ENCODE data around the gene ZNF281. TPM values are rescaled to one million over a fixed set of nuclear protein-coding genes. Genes with fewer than 3 reads are reported as not detected.

Gene ZNF281
- total RNA-seq, 1 donor from 2014 or later = 36.2 TPM

DNA sequence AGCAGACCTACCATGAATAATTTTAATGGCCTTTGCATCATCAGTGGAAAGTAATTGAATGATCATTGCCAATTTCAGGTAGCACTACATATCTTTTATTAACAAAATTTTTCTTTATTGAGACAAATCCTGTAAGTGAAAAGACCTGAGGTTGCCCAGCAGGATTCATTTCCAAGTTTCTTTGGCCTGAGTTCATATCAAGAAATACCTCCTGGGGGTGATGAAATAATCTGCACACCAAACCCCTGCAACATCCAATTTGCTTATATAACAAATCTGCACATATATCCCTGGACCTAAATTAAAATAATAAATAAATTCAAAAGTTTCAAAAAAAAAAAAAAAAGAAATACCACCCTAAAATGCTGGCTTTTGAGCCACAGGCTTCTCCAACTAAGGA lies 27.3 kb upstream of the ZNF281 start:
- H3K36me3 Mint-ChIP-seq (ENCODE audit: low read depth, unreplicated experiment) = no peaks in the 10 kb centered on the region
- Histone ChIP-seq H2AFZ (ENCODE audit: low read depth, low read length) (no peak overlapping the region), H3K27me3 (ENCODE audit: insufficient read depth, low read length) (no peaks in the 10 kb centered on the region), H3K4me3 (ENCODE audit: insufficient read depth, low read depth, low read length) (no peak overlapping the region), H3K27ac (ENCODE audit: low read depth, low read length) (no peak overlapping the region), H3K4me1 (ENCODE audit: insufficient read depth, low read length) (peaks cover 4% of the 10 kb centered on the region), H3K79me2 (ENCODE audit: insufficient read depth, low read length) (no peaks in the 10 kb centered on the region), H3K9me3 (ENCODE audit: insufficient read depth, low read depth, low read length) (no peaks in the 10 kb centered on the region), H4K20me1 (ENCODE audit: insufficient read depth, low read length) (no peaks in the 10 kb centered on the region), H3K9ac (ENCODE audit: low read length) (no peak overlapping the region), H3K4me2 (ENCODE audit: low read length) (no peak overlapping the region), H3K36me3 (ENCODE audit: insufficient read depth, low read length) (no peaks in the 10 kb centered on the region)
- peaks cover 1% of the 10 kb centered on the region for H3K9me3 Mint-ChIP-seq (ENCODE audit: unreplicated experiment)
- FAIRE-seq = no peak
- H3K27ac Mint-ChIP-seq (ENCODE audit: unreplicated experiment) = no peak overlapping the region
- H3K27me3 Mint-ChIP-seq (ENCODE audit: low read depth, unreplicated experiment) = no peaks in the 10 kb centered on the region
- TF ChIP-seq CTCF (IDR thresholded peaks at IDR 0.05; ENCODE audit: insufficient read depth, low read depth, low read length) (no peak), EZH2 (IDR thresholded peaks at IDR 0.05; ENCODE audit: insufficient read depth, low read length) (no peak)
- H3K4me1 Mint-ChIP-seq (ENCODE audit: low read depth, unreplicated experiment) = peaks cover 27% of the 10 kb centered on the region
- no peak overlapping the region for H3K4me3 Mint-ChIP-seq (ENCODE audit: unreplicated experiment)
- no peak for DNase-seq (ENCODE audit: low read depth)

DNA sequence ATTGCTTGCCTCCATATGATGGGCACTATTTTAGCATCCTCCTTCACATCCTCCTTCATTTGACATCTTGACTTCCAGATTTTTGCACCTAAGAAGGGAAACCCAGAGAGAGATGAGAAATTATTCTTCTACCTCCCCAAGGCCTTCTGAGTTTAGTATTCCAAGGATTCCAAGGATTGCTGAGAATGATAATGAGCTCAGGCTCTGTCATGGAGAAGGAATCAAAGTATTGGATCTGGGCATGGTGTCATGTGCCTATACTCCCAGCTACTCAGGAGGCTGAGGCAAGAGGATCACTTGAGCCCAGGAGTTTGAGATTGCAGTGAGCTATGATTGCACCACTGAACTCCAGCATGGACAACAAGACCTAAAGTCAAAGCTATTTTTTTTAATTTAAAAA lies 26.6 kb upstream of the ZNF281 start:
- no peak overlapping the region for H2AFZ ChIP-seq (ENCODE audit: low read depth, low read length)
- peaks cover 4% of the 10 kb centered on the region for H3K4me1 ChIP-seq (ENCODE audit: insufficient read depth, low read length)
- no peaks in the 10 kb centered on the region for H3K79me2 ChIP-seq (ENCODE audit: insufficient read depth, low read length)
- no peaks in the 10 kb centered on the region for H4K20me1 ChIP-seq (ENCODE audit: insufficient read depth, low read length)
- no peak overlapping the region for H3K9ac ChIP-seq (ENCODE audit: low read length)
- no peak overlapping the region for H3K4me2 ChIP-seq (ENCODE audit: low read length)
- no peak overlapping the region for H3K4me3 ChIP-seq (ENCODE audit: insufficient read depth, low read depth, low read length)
- H3K27me3 Mint-ChIP-seq (ENCODE audit: low read depth, unreplicated experiment) = no peaks in the 10 kb centered on the region
- no peaks in the 10 kb centered on the region for H3K36me3 Mint-ChIP-seq (ENCODE audit: low read depth, unreplicated experiment)
- no peak for FAIRE-seq
- H3K36me3 ChIP-seq (ENCODE audit: insufficient read depth, low read length) = no peaks in the 10 kb centered on the region
- no peak overlapping the region for H3K27ac Mint-ChIP-seq (ENCODE audit: unreplicated experiment)
- H3K27me3 ChIP-seq (ENCODE audit: insufficient read depth, low read length) = no peaks in the 10 kb centered on the region
- no peak overlapping the region for H3K4me3 Mint-ChIP-seq (ENCODE audit: unreplicated experiment)
- DNase-seq (ENCODE audit: low read depth) = peak; percentile 4
- no peaks in the 10 kb centered on the region for H3K9me3 ChIP-seq (ENCODE audit: insufficient read depth, low read depth, low read length)
- peaks cover 1% of the 10 kb centered on the region for H3K9me3 Mint-ChIP-seq (ENCODE audit: unreplicated experiment)
- TF ChIP-seq EZH2 (IDR thresholded peaks at IDR 0.05; ENCODE audit: insufficient read depth, low read length) (no peak), CTCF (IDR thresholded peaks at IDR 0.05; ENCODE audit: insufficient read depth, low read depth, low read length) (no peak)
- no peak overlapping the region for H3K27ac ChIP-seq (ENCODE audit: low read depth, low read length)
- H3K4me1 Mint-ChIP-seq (ENCODE audit: low read depth, unreplicated experiment) = peaks cover 27% of the 10 kb centered on the region

DNA sequence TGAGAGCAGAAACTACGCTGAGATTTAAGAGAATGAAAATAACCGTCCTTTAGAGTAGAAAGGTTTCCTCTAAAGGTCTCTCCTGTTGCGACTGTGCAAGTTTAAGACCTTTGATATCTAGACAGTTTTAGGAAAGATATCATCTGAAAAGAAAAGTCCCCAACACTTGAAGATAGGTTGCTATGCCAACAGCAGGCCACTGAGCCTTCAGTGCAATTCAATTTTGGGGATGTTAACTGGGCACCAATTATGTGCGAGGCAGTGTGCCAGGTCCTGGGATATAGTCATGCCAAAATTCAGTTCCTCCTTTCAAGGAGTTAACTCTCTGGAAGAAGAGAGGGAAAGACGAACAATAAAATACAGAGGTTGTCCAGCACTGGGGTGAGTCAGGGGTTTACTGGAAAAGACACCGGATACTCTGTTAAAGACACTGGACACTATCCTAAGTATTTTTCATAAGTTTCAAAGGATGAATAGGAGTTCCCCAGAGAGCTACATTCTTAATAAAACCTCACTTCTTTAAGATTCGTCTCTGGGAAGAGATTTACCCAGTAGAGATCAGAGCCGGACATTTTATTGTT lies 25.5 kb upstream of the ZNF281 start:
- Mint-ChIP-seq H3K4me1 (ENCODE audit: low read depth, unreplicated experiment) (peaks cover 27% of the 10 kb centered on the region), H3K36me3 (ENCODE audit: low read depth, unreplicated experiment) (no peaks in the 10 kb centered on the region), H3K4me3 (ENCODE audit: unreplicated experiment) (no peak overlapping the region), H3K27me3 (ENCODE audit: low read depth, unreplicated experiment) (no peaks in the 10 kb centered on the region), H3K9me3 (ENCODE audit: unreplicated experiment) (peaks cover 1% of the 10 kb centered on the region), H3K27ac (ENCODE audit: unreplicated experiment) (no peak overlapping the region)
- peak; percentile 22 for DNase-seq (ENCODE audit: low read depth)
- Histone ChIP-seq H3K27me3 (ENCODE audit: insufficient read depth, low read length) (no peaks in the 10 kb centered on the region), H2AFZ (ENCODE audit: low read depth, low read length) (no peak overlapping the region), H3K4me1 (ENCODE audit: insufficient read depth, low read length) (peaks cover 4% of the 10 kb centered on the region), H3K4me2 (ENCODE audit: low read length) (no peak overlapping the region), H3K9me3 (ENCODE audit: insufficient read depth, low read depth, low read length) (no peaks in the 10 kb centered on the region), H3K27ac (ENCODE audit: low read depth, low read length) (no peak overlapping the region), H3K36me3 (ENCODE audit: insufficient read depth, low read length) (no peaks in the 10 kb centered on the region), H3K9ac (ENCODE audit: low read length) (no peak overlapping the region), H3K4me3 (ENCODE audit: insufficient read depth, low read depth, low read length) (no peak overlapping the region), H4K20me1 (ENCODE audit: insufficient read depth, low read length) (no peaks in the 10 kb centered on the region), H3K79me2 (ENCODE audit: insufficient read depth, low read length) (no peaks in the 10 kb centered on the region)
- no peak for FAIRE-seq
- no peak for TF ChIP-seq EZH2 (IDR thresholded peaks at IDR 0.05; ENCODE audit: insufficient read depth, low read length)
- no peak for TF ChIP-seq CTCF (IDR thresholded peaks at IDR 0.05; ENCODE audit: insufficient read depth, low read depth, low read length)
